Measurements from ENCODE around the gene GMCL1. TPM values are rescaled to one million over a fixed set of nuclear protein-coding genes. Genes with fewer than 3 reads are reported as not detected.

The GMCL1 gene
- polyA plus RNA-seq (2012; ENCODE audit: insufficient read depth, insufficient read length, low read depth), result 6.6 TPM

- H3K36me3 ChIP-seq, result no peaks in the 10 kb centered on the region
- no peaks in the 10 kb centered on the region for H3K9me3 ChIP-seq
- H3K4me3 ChIP-seq (ENCODE audit: low read depth, low read length), result peak within 1 kb of the TSS; percentile 81
- DNase-seq, result peak; percentile 92
- TF ChIP-seq CTCF (IDR thresholded peaks at IDR 0.05; ENCODE audit: low read depth, low read length), result no peak
- H3K4me1 ChIP-seq, result no peaks in the 10 kb centered on the region
- no peaks in the 10 kb centered on the region for H3K27me3 ChIP-seq
Measured at GRCh38 chr2:69829256-69830044, at the start of gene GMCL1. Gene GMCL1 (plus strand): TSS chr2:69829660. CDS start chr2:69829893, 233 bp downstream.

- no peak for DNase-seq
- Histone ChIP-seq H3K36me3 (no peaks in the 10 kb centered on the region), H3K4me1 (no peaks in the 10 kb centered on the region), H3K9me3 (no peaks in the 10 kb centered on the region), H3K27me3 (no peaks in the 10 kb centered on the region), H3K4me3 (ENCODE audit: low read depth, low read length) (no peak overlapping the region)
- TF ChIP-seq CTCF (IDR thresholded peaks at IDR 0.05; ENCODE audit: low read depth, low read length), result no peak
Measured at GRCh38 chr2:69780921-69781320, 48.5 kb upstream of the GMCL1 start.

GRCh38 chr2:69781321-69782248, 47.9 kb upstream of the GMCL1 start:
- Histone ChIP-seq H3K36me3 (no peaks in the 10 kb centered on the region), H3K4me1 (no peaks in the 10 kb centered on the region), H3K27me3 (no peaks in the 10 kb centered on the region), H3K4me3 (ENCODE audit: low read depth, low read length) (no peak overlapping the region), H3K9me3 (no peaks in the 10 kb centered on the region)
- DNase-seq, result no peak
- TF ChIP-seq CTCF (IDR thresholded peaks at IDR 0.05; ENCODE audit: low read depth, low read length), result no peak

- Histone ChIP-seq H3K9me3 (no peaks in the 10 kb centered on the region), H3K36me3 (no peaks in the 10 kb centered on the region), H3K27me3 (no peaks in the 10 kb centered on the region), H3K4me3 (ENCODE audit: low read depth, low read length) (no peak overlapping the region), H3K4me1 (no peaks in the 10 kb centered on the region)
- no peak for TF ChIP-seq CTCF (IDR thresholded peaks at IDR 0.05; ENCODE audit: low read depth, low read length)
- DNase-seq, result no peak
Measured at GRCh38 chr2:69784228-69784627, 45.2 kb upstream of the GMCL1 start.

- no peak for TF ChIP-seq CTCF (IDR thresholded peaks at IDR 0.05; ENCODE audit: low read depth, low read length)
Measured at GRCh38 chr2:69785358-69785757, 44.1 kb upstream of the GMCL1 start.

More at GRCh38 chr2:69785358-69785757, 44.1 kb upstream of the GMCL1 start:
- no peaks in the 10 kb centered on the region for H3K36me3 ChIP-seq
- no peaks in the 10 kb centered on the region for H3K4me1 ChIP-seq
- DNase-seq, result no peak
- H3K9me3 ChIP-seq, result no peaks in the 10 kb centered on the region
- no peak overlapping the region for H3K4me3 ChIP-seq (ENCODE audit: low read depth, low read length)
- no peaks in the 10 kb centered on the region for H3K27me3 ChIP-seq
